Measurements from ENCODE around the gene FMO4. TPM values are rescaled to one million over a fixed set of nuclear protein-coding genes. Genes with fewer than 3 reads are reported as not detected.
"Not testable (repeated sequence)": the region's sequence is repeated elsewhere in the genome, so short reads cannot be mapped to it uniquely, and the experiment has no call there.

FMO4 gene
- total RNA-seq, 3 donors from 2014 or later = 7.7 to 27.7 (median 20.3) TPM

GRCh38 chr1:171352554-171352953 lies 38.6 kb downstream of the FMO4 start:
- H3K4me3 ChIP-seq = no peak overlapping the region
- H3K4me1 ChIP-seq = no peaks in the 10 kb centered on the region
- DNase-seq (ENCODE audit: low spot score in 2 of 2) = no peak
- no peak overlapping the region for H3K27ac ChIP-seq
- intact Hi-C loops (cut with DNase I; ENCODE audit: low total_unique reads) = no loop called here
- H3K27me3 ChIP-seq = no peaks in the 10 kb centered on the region
- no peak for TF ChIP-seq CTCF (IDR thresholded peaks at IDR 0.05)
- no peak for TF ChIP-seq POLR2A (IDR thresholded peaks at IDR 0.05)
- TF ChIP-seq POLR2AphosphoS5 (IDR thresholded peaks at IDR 0.05) = no peak
- H3K9me3 ChIP-seq = no peaks in the 10 kb centered on the region
- no peaks in the 10 kb centered on the region for H3K36me3 ChIP-seq

DNA sequence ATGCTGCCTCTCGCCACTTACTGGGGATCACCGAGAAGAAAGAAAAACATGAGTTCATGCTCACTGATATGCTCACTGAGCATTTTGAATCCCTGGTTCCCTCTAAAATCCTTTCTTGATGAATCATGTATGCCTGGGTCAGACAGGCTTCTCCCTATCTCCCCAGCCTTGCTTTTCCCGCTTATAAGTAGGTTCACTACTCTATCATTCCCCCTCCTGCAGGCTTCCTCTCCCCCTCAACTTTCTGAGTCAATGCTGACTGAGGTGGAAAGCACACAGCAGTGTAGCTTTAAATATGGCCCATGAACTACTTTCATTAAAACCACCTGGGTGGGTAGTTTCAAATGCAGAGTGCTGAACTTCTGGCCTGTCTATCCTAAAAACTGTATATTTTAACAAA lies 41.7 kb downstream of the FMO4 start:
- no peak for DNase-seq (ENCODE audit: low spot score in 2 of 2)
- TF ChIP-seq CTCF (IDR thresholded peaks at IDR 0.05) = no peak
- intact Hi-C loops (cut with DNase I; ENCODE audit: low total_unique reads) = no loop called here

GRCh38 chr1:171357179-171357578 lies 43.2 kb downstream of the FMO4 start:
- Histone ChIP-seq H3K9me3 (peaks cover 0 to under 1% of the 10 kb centered on the region in 2 donors), H3K27me3 (no peaks in the 10 kb centered on the region), H3K4me3 (no peak overlapping the region), H3K27ac (no peak overlapping the region), H3K36me3 (no peaks in the 10 kb centered on the region), H3K4me1 (no peaks in the 10 kb centered on the region)
- no peak for DNase-seq (ENCODE audit: low spot score in 2 of 2)
- intact Hi-C loops (cut with DNase I; ENCODE audit: low total_unique reads) = no loop called here
- no peak for TF ChIP-seq POLR2A (IDR thresholded peaks at IDR 0.05)
- no peak for TF ChIP-seq CTCF (IDR thresholded peaks at IDR 0.05)
- TF ChIP-seq POLR2AphosphoS5 (IDR thresholded peaks at IDR 0.05) = no peak

More for the DNA sequence above, 41.7 kb downstream of the FMO4 start:
- H3K36me3 ChIP-seq = no peaks in the 10 kb centered on the region
- H3K9me3 ChIP-seq = no peaks in the 10 kb centered on the region
- H3K4me3 ChIP-seq = no peak overlapping the region
- H3K27ac ChIP-seq = no peak overlapping the region
- no peaks in the 10 kb centered on the region for H3K4me1 ChIP-seq
- H3K27me3 ChIP-seq = no peaks in the 10 kb centered on the region

GRCh38 chr1:171359355-171359648 lies 45.3 kb downstream of the FMO4 start:
- intact Hi-C loops (cut with DNase I; ENCODE audit: low total_unique reads); H3K27me3 ChIP-seq; H3K9me3 ChIP-seq: not testable (repeated sequence)

DNA sequence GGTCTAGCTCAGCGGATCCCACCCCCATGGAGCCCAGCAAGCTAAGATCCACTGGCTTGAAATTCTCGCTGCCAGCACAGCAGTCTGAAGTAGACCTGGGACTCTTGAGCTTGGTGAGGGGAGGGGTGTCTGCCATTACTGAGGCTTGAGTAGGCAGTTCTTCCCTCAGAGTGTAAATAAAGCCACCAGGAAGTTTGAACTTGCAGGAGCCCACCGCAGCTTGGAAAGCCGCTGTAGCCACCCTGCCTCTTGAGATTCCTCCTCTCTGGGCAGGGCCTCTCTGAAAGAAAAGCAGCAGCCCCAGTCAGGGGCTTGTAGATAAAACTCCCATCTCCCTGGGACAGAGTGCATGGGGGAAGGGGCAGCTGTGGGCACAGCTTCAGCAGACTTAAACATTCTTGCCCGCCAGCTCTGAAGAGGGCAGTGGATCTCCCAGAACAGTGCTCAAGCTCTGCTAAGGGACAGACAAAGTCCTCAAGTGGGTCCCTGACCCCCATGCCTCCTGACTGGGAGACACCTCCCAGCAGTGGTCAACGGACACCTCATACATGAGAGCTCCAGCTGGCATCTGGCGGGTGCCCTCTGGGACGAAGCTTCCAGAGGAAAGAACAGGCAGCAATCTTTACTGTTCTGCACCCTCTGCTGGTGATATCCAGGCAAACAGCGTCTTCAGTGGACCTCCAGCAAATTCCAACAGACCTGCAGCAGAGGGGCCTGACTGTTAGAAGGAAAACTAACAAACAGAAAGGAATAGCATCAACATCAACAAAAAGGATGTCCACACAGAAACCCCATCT lies 45.9 kb downstream of the FMO4 start:
- DNase-seq (ENCODE audit: low spot score in 2 of 2); H3K27me3 ChIP-seq; intact Hi-C loops (cut with DNase I; ENCODE audit: low total_unique reads); H3K4me3 ChIP-seq; H3K4me1 ChIP-seq; H3K36me3 ChIP-seq; H3K9me3 ChIP-seq; H3K27ac ChIP-seq: not testable (repeated sequence)

More at GRCh38 chr1:171359355-171359648, 45.3 kb downstream of the FMO4 start:
- not testable (repeated sequence) for H3K4me1 ChIP-seq; H3K4me3 ChIP-seq; DNase-seq (ENCODE audit: low spot score in 2 of 2); H3K36me3 ChIP-seq; H3K27ac ChIP-seq

DNA sequence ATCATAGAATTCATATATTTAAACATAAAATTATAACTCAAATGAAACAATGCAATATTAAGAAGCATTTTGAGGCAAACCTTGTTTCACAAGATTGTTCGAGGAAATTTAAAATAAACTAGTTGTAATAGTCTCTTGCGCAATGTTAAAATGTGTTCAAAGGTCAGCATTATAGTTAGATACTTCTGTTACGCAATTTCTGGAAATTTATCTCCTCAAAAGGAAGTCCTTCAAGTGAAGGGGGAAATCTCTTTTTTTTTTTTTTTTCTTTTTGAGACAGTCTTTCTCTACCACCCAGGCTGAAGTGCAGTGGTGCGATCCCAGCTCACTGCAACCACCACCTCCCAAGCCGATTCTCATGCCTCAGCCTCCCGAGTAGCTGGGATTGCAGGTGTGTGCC lies 52.1 kb downstream of the FMO4 start:
- no peak overlapping the region for H3K27ac ChIP-seq
- DNase-seq (ENCODE audit: low spot score in 2 of 2) = no peak
- no peak for TF ChIP-seq CTCF (IDR thresholded peaks at IDR 0.05)
- no peak for TF ChIP-seq POLR2A (IDR thresholded peaks at IDR 0.05)
- no peak for TF ChIP-seq POLR2AphosphoS5 (IDR thresholded peaks at IDR 0.05)
- no peaks in the 10 kb centered on the region for H3K4me1 ChIP-seq
- H3K4me3 ChIP-seq = no peak overlapping the region
- H3K36me3 ChIP-seq = no peaks in the 10 kb centered on the region
- peaks cover 0 to 3% of the 10 kb centered on the region in 2 donors for H3K9me3 ChIP-seq
- no peaks in the 10 kb centered on the region for H3K27me3 ChIP-seq
- intact Hi-C loops (cut with DNase I; ENCODE audit: low total_unique reads) = no loop called here
